Chondrocyte (in vitro differentiated cells): ENCODE results near the gene BIRC6. TPM values are rescaled to one million over a fixed set of nuclear protein-coding genes. Genes with fewer than 3 reads are reported as not detected.
A peak's percentile ranks its signal among the peaks of the same experiment; 100 is the strongest.

ENCODE experiments used
- DNase-seq: peaks from one replicate; pipeline ENCODE4 v3.0.0; 2021; ENCODE audit warnings: mixed read lengths, low spot score
- H3K27ac Mint-ChIP-seq: one replicate; pipeline ENCODE4 v1.8.0; 2021; ENCODE audit warnings: mild to moderate bottlenecking, moderate library complexity, mixed read lengths; ENCODE audit not compliant: unreplicated experiment
- H3K27me3 Mint-ChIP-seq: 2 replicates; pipeline ENCODE4 v1.8.0; 2021; ENCODE audit warnings: low read depth, mixed read lengths
- H3K36me3 Mint-ChIP-seq: 2 replicates; pipeline ENCODE4 v1.8.0; 2021; ENCODE audit warnings: low read depth, mixed read lengths
- H3K4me1 Mint-ChIP-seq: 2 replicates; pipeline ENCODE4 v1.8.0; 2021; ENCODE audit warnings: low read depth, mild to moderate bottlenecking, mixed read lengths
- H3K4me3 Mint-ChIP-seq: one replicate; pipeline ENCODE4 v1.8.0; 2021; ENCODE audit warnings: mild to moderate bottlenecking, moderate library complexity, mixed read lengths; ENCODE audit not compliant: unreplicated experiment
- H3K9me3 Mint-ChIP-seq: 2 replicates; pipeline ENCODE4 v1.8.0; 2021; ENCODE audit warnings: low read depth, mixed read lengths
- total RNA-seq: library from RNA; stranded (reverse); gene quantifications from 3 replicates; pipeline ENCODE4 v1.2.1, GENCODE V29; 2021
- TF ChIP-seq, protein P1 (sequence below): fragments of 200-600 bp; sonication (generic); IDR thresholded peaks from 2 replicates; pipeline ENCODE4 v1.5.0; 2021; ENCODE audit warnings: antibody characterized with exemption, mild to moderate bottlenecking, moderate library complexity

Gene BIRC6
- total RNA-seq, 1 donor from 2014 or later: 76.0 TPM

DNA sequence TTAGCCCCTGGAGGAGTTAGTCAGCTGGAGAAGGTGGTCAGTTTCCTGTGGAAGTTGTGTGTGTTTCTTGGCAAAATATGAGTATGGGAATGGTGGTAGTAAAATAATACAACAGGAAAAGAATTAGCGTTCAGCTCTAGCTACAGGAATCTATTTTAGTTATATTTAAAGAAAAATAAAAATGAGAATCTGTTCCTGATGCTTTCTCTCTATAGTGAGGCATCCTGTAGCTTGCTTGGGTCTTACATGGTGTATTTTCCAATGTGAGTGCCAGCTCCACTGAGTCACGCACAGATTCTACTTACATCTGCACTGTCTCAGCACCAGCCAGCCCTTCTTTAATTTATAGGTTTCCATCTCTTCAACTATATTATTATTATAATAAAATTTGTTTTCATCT lies 132.2 kb downstream of the BIRC6 start:
- TF ChIP-seq, protein P1, sequence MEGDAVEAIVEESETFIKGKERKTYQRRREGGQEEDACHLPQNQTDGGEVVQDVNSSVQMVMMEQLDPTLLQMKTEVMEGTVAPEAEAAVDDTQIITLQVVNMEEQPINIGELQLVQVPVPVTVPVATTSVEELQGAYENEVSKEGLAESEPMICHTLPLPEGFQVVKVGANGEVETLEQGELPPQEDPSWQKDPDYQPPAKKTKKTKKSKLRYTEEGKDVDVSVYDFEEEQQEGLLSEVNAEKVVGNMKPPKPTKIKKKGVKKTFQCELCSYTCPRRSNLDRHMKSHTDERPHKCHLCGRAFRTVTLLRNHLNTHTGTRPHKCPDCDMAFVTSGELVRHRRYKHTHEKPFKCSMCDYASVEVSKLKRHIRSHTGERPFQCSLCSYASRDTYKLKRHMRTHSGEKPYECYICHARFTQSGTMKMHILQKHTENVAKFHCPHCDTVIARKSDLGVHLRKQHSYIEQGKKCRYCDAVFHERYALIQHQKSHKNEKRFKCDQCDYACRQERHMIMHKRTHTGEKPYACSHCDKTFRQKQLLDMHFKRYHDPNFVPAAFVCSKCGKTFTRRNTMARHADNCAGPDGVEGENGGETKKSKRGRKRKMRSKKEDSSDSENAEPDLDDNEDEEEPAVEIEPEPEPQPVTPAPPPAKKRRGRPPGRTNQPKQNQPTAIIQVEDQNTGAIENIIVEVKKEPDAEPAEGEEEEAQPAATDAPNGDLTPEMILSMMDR: no peak
- no peaks in the 10 kb centered on the region for H3K9me3 Mint-ChIP-seq
- no peak for DNase-seq
- peaks cover 14% of the 10 kb centered on the region for H3K36me3 Mint-ChIP-seq
- peak overlapping the region; percentile 77 for H3K27ac Mint-ChIP-seq
- H3K27me3 Mint-ChIP-seq: no peaks in the 10 kb centered on the region
- peaks cover 31% of the 10 kb centered on the region for H3K4me1 Mint-ChIP-seq
- no peak overlapping the region for H3K4me3 Mint-ChIP-seq

DNA sequence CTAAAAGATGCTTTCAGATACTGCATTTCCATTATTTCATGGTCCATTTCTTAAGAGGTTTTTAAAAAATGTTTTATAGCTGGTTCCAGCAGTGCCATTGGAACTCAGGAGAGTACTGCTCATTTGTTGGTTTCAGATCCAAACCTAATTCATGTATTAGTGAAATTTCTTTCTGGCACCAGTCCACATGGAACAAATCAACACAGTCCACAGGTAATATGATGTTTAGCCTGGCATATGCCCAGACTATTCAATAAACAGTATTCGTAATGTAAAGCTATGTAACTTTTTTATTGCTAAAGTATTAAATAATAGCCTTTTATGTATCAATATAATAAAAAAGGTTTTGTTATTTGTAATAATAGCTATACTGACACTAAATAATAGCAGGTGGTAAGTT lies 134.5 kb downstream of the BIRC6 start:
- Mint-ChIP-seq H3K36me3 (peaks cover 6% of the 10 kb centered on the region), H3K4me3 (no peak overlapping the region), H3K27me3 (no peaks in the 10 kb centered on the region), H3K4me1 (peaks cover 31% of the 10 kb centered on the region), H3K9me3 (no peaks in the 10 kb centered on the region), H3K27ac (no peak overlapping the region)
- DNase-seq: no peak
- TF ChIP-seq, protein P1: no peak

DNA sequence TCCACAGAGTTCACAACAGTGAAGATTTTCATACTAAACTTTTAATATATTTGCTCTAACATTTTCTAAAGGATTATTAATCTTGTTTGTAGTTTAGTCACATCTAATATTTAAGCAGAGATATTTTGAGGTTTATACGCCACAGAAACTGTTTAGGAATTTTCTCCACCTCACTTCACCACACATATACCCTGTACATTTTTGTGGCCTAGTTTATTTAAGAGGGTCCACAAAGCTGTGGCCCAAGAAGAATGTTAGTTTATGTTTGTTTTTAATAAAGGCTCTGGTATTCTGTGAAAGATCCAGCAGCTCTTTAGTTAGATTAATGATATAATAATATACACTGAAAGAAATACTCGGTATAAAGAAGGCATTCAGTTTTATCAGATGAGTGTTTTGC lies 138.3 kb downstream of the BIRC6 start:
- DNase-seq: no peak
- peaks cover 21% of the 10 kb centered on the region for H3K4me1 Mint-ChIP-seq
- peak overlapping the region; percentile 83 for H3K27ac Mint-ChIP-seq
- no peak overlapping the region for H3K4me3 Mint-ChIP-seq
- H3K27me3 Mint-ChIP-seq: no peaks in the 10 kb centered on the region
- TF ChIP-seq, protein P1: no peak
- H3K36me3 Mint-ChIP-seq: peaks cover 18% of the 10 kb centered on the region
- no peaks in the 10 kb centered on the region for H3K9me3 Mint-ChIP-seq

DNA sequence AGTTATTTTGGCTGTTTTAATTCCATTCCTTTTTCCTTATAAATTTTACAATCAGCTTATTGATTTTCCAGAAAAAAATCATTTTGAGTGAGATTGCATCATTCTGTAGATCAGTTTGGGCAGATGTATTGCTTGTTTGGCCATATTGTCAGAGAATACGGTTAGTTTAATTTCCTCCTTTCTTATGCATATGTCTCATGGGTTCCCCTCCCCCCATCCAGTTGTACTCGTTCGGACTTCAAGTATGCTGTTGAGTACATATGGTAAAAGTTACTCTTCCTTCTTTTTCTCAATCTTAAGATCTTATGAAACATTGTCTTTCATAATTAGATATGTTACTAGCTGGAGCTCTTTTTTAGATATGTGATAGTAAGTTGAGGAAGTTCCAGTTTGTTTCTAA lies 139.8 kb downstream of the BIRC6 start:
- peak overlapping the region; percentile 49 for H3K27ac Mint-ChIP-seq
- H3K27me3 Mint-ChIP-seq: no peaks in the 10 kb centered on the region
- H3K4me1 Mint-ChIP-seq: peaks cover 21% of the 10 kb centered on the region
- H3K36me3 Mint-ChIP-seq: peaks cover 19% of the 10 kb centered on the region
- no peaks in the 10 kb centered on the region for H3K9me3 Mint-ChIP-seq
- TF ChIP-seq, protein P1: no peak
- H3K4me3 Mint-ChIP-seq: no peak overlapping the region
- DNase-seq: no peak

DNA sequence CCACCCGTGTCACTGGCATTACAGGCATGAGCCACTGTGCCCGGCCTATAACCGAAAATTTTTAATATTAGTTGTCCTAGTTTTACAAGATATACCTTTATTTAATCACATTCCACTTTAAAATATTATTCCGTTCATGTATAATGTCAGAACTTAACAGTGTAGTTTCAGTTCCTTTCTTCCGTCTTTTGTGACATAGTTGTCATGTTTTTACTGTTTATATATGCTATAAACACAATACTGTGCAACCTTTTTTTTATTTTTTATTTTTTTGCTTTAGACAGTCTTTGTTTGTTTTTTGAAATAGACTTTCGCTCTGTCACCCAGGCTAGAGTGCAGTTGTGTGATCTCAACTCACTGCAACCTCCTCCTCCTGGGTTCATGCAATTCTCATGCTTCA lies 141.5 kb downstream of the BIRC6 start:
- no peak for DNase-seq
- H3K4me3 Mint-ChIP-seq: no peak overlapping the region
- no peak overlapping the region for H3K27ac Mint-ChIP-seq
- no peaks in the 10 kb centered on the region for H3K9me3 Mint-ChIP-seq
- TF ChIP-seq, protein P1: no peak
- H3K27me3 Mint-ChIP-seq: no peaks in the 10 kb centered on the region
- peaks cover 20% of the 10 kb centered on the region for H3K36me3 Mint-ChIP-seq
- peaks cover 21% of the 10 kb centered on the region for H3K4me1 Mint-ChIP-seq
